ENCODE data around the gene SORCS2.
A peak's percentile ranks its signal among the peaks of the same experiment; 100 is the strongest.

Gene SORCS2

GRCh38 chr4:7384003-7384928 lies 191.9 kb downstream of the SORCS2 start:
- DNase-seq: no peak

DNA sequence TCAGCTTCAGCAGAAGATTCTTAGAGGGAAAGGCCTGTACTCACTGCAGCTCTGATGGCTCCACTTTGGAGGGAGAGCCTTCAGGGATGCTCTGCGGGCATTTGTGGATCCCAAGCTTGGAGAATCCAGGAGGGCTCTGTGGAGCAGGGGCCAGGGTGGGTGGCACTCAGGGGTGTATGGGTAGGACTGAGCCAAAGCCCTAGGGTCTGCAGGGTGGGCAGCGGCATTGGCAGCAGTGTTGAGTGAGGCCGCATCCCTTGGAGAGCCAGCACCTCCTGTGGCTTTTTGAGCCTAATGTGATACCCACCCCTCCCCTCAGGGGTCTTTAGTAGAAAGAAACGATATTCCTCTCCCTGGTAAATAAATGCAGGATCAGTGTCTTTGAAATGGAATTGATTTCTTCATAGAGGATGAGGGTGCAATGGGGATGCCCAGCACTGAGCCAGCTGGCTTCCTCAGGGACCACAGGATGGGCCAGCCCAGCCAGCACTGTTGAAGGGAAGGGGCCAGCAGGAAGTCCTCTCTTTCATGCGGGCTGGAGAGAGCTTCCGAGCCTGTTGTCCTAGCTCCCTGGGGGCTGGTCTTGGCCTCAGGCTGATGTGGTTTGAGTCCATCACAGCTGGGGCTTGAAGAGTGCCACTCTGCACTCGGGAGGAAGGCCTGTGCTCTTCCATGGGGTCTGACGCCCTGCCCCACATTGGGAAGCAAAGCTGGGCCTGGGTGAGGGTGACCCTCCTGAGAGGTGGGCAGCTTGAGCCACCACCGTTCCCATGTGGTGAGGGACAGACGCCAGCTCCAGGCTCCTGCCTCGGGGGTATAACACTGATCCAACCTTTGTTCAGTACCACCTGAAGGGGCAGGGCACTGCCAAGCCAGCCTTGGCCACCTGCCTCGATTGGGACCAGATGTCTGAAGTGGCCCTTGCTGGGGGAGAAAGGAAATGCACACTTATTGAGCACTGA lies 192.9 kb downstream of the SORCS2 start:
- DNase-seq: no peak

GRCh38 chr4:7387925-7388324 lies 195.6 kb downstream of the SORCS2 start:
- no peak for DNase-seq

- DNase-seq: no peak
Observed at GRCh38 chr4:7388627-7389026, 196.3 kb downstream of the SORCS2 start.

DNA sequence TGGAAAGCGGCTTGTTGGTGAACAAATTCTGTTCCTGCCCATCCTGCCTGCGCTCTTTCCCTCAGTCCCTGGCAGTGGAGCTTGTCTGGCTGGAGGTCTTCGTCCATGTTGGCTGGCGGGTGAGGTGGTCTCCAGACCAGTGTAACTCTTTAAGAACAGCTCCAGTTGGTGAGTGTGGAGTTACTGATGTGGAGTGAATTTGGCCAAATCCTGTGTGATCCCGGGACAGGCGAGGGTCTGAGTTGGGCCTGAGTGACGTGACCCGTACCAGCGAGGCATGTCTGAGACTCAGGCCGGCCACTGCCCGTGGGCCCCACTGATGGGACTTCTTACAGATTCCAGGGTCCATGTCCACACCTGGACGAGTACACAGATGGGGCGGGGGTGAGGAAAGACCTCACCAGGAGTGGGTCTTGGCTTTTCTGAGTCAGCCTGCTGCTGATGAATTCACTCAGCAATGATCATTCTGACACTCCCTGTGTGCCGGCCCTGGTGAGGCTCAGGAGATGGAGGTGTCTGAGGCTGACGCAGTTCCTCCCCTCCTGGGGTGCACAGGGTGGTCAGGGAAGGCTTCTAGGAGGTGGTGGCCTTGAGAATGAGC lies 196.9 kb downstream of the SORCS2 start:
- DNase-seq: no peak

GRCh38 chr4:7389719-7390118 lies 197.4 kb downstream of the SORCS2 start:
- DNase-seq: no peak

- no peak for DNase-seq
Observed at GRCh38 chr4:7390336-7390735, 198.0 kb downstream of the SORCS2 start.

GRCh38 chr4:7390906-7391636 lies 198.7 kb downstream of the SORCS2 start:
- no peak for DNase-seq

DNA sequence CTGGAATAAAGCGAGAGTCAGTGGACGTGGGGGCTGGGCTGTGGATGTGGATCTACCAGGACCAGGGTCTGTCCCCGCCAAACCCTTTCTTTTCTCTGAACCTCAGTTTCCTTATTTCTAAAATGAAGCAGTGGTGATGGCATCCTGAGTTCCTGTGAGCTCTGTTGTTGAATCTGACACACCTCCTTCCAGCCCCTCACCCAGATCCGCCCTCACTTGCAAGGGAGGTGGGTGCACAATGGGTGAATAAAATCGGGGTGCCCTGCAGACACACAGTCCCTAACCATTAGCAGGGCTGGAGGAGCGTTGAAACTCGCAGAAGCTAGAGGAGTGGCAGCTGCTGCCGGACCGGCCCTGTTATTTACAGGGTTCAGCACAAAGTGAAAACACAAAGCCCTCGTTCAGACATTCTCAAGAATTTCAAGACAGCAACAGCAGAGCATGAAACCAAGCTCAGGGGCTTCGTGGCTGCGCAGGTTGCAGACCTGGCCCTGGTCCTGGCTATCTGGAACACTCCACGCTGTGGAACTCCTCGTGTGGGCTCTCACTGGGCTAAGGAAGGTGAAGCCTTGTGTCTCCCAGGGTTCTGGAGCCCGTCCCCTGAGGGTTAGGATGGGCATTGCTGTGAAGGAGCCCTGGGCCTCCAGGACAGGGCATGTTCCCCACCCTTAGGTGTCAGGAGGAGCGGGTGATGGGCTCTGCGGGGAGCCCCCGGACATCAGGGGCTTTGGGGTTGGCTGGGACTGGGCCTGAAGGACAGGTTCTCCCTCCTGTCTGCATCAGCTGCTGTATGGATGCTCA lies 199.5 kb downstream of the SORCS2 start:
- DNase-seq: no peak

GRCh38 chr4:7392438-7393421 lies 200.4 kb downstream of the SORCS2 start:
- DNase-seq: peak; percentile 81

DNA sequence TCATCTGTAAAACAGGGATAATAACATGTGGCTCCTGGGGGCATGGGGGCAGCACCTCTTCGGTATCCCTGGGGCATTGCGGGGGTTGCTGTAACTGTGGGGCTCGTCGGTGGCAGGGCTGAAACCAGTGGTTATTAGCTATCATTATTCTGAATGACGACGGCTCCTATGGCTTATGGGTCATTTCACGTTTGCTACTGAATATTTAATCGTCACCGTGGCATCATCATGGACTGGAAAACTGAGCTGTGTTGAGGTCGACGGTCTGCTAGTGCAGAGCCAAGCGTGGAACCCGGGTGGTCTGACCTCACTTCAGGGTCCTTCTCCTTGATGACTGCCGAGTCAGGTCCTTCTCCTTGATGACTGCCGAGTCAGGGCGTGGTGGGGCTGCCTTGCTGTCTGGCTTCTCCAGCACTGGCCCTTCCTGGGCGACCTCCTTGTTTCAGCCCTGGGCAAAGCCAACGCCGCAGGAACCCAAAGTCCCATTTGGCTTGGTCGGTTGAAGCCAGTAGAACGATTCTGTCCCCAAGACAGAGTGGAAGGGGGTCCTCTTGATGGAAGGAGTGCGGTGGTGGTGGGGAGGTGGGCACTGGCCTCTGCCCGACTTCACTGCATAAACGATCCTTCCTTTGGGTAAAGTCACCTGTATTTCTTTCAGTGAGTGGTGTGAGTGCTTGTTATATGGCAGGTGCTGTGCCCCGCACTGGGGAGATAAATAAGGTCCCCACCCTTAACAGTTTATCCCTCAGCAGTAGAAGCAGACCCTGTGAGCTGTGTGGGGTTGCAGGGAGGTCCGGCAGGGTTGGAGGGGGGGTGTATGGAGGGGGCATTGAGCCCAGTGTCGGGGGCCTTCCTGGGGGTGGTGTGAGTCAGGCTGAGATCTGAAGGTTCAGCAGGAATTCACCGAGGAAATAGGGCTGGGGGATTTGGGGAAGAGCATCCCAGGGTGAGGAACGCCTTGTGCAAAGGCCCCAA lies 201.6 kb downstream of the SORCS2 start:
- no peak for DNase-seq

DNA sequence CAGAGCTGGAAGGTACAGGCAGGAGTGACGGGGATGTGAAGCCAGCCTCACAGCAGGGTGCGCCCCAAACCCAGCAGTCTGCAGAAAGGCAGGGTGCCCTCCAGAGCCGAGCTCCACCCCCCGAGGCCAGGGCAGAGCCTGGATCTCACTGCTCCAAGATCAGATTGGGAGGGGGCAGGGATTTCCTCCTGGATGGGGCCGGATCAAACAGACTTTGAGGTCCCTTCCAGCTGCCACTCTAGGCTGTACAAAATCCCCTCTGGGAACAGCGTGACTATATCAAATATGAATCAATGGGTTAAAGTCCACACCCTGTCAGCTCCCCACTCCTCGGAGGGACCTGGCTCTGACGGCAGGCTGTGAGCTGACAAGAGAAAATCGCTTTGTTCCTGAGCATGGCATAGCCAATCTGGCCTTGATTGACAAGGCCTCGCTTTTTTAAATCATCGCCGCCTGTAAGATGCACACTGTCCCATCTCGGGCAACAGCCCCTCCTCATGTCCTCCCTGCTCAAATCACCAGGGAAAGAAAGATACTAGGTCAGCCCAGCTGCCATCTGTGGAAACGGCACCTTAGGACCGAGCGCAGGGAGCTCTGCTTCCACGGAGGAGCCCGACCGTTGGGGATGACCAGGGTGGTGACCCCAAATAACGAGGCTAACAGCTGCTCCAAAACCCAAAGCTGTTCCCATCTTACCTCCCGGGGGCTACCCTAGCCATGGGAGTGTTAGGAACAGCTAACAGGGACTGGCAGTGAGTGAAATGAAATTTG lies 202.5 kb downstream of the SORCS2 start:
- no peak for DNase-seq

DNA sequence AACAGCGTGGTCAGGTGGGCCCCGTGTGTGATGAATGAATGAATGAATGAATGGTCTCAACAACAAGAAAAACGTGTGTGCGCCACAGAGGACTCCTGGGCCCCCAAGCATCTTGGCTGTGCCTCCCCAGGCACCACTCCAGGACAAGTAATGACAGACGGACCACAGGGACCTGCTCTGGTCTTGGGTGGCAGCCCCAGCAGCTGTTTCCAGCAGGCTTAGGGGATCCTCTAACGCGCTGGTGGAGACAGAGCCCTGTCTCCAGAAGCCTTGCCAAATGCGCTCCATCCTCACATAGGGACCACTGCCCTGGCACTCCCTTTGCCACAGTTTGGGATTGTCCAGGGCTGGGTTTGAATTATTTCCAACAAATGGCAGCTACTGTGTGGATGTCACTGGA lies 203.3 kb downstream of the SORCS2 start:
- no peak for DNase-seq

GRCh38 chr4:7396186-7396910 lies 204.0 kb downstream of the SORCS2 start:
- no peak for DNase-seq

DNA sequence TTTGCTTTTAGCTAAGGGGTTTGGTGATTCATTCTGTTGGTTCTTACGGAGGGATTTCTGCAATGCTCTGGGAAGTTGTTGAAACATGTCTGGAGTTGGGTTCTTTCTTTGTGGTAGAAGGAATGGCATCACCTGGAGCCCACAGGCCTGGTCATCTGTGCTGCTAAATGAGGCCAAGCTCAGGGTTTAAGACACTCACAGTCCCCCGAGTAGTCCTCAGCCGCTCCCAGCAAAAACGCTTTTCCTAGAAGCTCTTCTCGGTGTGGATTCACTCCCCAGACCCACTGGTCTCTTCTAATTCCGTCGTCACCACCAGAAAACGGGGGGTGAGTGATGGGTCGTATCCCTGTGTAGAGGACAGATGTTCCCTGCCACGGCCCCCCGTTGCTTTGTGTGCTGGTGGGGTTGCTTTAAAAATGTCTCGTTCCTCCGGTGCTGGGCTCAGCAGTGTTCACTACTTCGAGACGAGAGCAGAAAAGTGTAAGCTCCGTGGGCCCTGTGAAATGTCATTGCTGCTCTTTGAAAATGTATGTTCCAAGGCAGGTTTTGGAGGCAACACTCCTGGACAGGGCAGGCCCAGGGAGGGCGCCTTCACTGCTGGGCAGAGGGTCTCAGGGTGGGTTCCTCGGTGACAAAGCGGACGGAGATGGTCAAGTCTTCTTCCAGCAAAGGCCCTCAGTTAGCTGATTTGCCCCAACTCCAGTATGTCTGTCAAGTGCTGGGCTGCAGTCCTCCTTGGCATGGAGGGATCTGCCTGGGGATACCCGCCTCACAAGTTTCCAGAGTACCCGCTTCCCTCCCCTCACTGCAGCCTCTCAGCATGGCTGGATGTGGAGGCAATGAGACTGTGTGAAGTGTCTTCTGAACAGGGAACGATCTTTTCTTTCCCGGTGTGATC lies 205.1 kb downstream of the SORCS2 start:
- DNase-seq: peak; percentile 57

DNA sequence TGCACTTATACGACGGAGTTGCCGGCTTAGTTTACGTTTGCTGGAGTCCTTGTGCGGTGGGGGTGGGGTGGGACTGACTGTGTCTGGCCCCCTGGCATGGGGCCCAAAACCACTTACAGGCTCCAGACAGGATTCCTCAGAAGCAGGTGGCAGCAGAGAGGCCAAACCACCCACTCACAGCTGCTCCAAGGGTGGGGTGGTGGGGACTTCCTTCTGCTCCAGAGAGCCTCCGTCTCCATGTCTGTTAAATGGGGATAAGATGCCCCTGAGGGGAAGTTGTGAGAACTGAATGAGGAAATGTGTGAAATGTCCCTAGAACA lies 205.7 kb downstream of the SORCS2 start:
- DNase-seq: peak; percentile 80

Data from fibroblast of upper back skin (primary cell).